IMR-90 (cell line): ENCODE data around the gene CDH26. TPM values are rescaled to one million over a fixed set of nuclear protein-coding genes. Genes with fewer than 3 reads are reported as not detected.

Experiments
- ATAC-seq: fragments of 200-7000 bp; cut with Tn5 transposase; 2 replicates; pipeline ENCODE4 v1.9.1; 2020; ENCODE audit warnings: low read depth, mild to moderate bottlenecking, moderate library complexity
- BruUV-seq: library from RNA; stranded (reverse); fragments of 400-500 nt; replicated peaks from 2 replicates; lab custom pipeline; 2021; lab: Mats Ljungman, UMichigan
- CTCF ChIA-PET: fragments of 300-600 bp; formaldehyde crosslinking; extraction: SDS; loops from one replicate; lab custom pipeline; 2021; ENCODE audit warnings: antibody characterized with exemption; lab: Yijun Ruan, JAX
- POLR2A ChIA-PET: fragments of 300-600 bp; sonication (Branson Sonifier 250); formaldehyde crosslinking; loops from one replicate; lab custom pipeline; 2022; ENCODE audit warnings: antibody characterized with exemption; ENCODE audit not compliant: unreplicated experiment; lab: Charles Lee
- DNase-seq: peaks from one replicate; pipeline ENCODE4 v3.0.0; 2013
- H2AFZ ChIP-seq: replicated peaks from 2 replicates; pipeline ENCODE3; 2013; ENCODE audit warnings: low read length, mild to moderate bottlenecking; ENCODE audit not compliant: poor library complexity
- H2AK5ac ChIP-seq: 2 replicates; pipeline ENCODE4 v1.6.1; 2013; ENCODE audit warnings: low read depth, low read length, inconsistent platforms
- H2AK9ac ChIP-seq: replicated peaks from 2 replicates; pipeline ENCODE3; 2013; ENCODE audit warnings: mild to moderate bottlenecking, low read depth, low read length, moderate library complexity; ENCODE audit not compliant: poor library complexity
- H2BK120ac ChIP-seq: 2 replicates; pipeline ENCODE4 v1.6.1; 2013; ENCODE audit warnings: low read depth, low read length, inconsistent platforms
- H2BK15ac ChIP-seq: 3 replicates; pipeline ENCODE4 v1.6.1; 2013; ENCODE audit warnings: low read depth, low read length, inconsistent platforms
- H2BK20ac ChIP-seq: 2 replicates; pipeline ENCODE4 v1.6.1; 2013; ENCODE audit warnings: low read depth, mild to moderate bottlenecking, inconsistent platforms, low read length, moderate library complexity
- H2BK5ac ChIP-seq: 2 replicates; pipeline ENCODE4 v1.6.1; 2013; ENCODE audit warnings: mild to moderate bottlenecking, low read depth, low read length, inconsistent platforms; ENCODE audit not compliant: poor library complexity, severe bottlenecking
- H3K14ac ChIP-seq: replicated peaks from 2 replicates; pipeline ENCODE4 v1.6.1; 2013; ENCODE audit warnings: low read depth, low read length, inconsistent platforms
- H3K18ac ChIP-seq: 2 replicates; pipeline ENCODE4 v1.6.1; 2013; ENCODE audit warnings: low read depth, low read length, control low read depth
- H3K23ac ChIP-seq: 2 replicates; pipeline ENCODE4 v1.6.1; 2013; ENCODE audit warnings: low read depth, low read length, inconsistent platforms
- H3K27ac ChIP-seq: 2 replicates; pipeline ENCODE4 v1.5.1; 2013; ENCODE audit warnings: mild to moderate bottlenecking, control low read depth, low read length; ENCODE audit not compliant: insufficient read depth
- H3K27me3 ChIP-seq: 2 replicates; pipeline ENCODE4 v1.6.1; 2013; ENCODE audit warnings: low read length; ENCODE audit not compliant: control insufficient read depth, insufficient read depth
- H3K36me3 ChIP-seq: 2 replicates; pipeline ENCODE4 v1.6.1; 2013; ENCODE audit warnings: low read length, mixed read lengths; ENCODE audit not compliant: control insufficient read depth, insufficient read depth
- H3K4ac ChIP-seq: 2 replicates; pipeline ENCODE4 v1.6.1; 2013; ENCODE audit warnings: low read depth, low read length, inconsistent platforms
- H3K4me1 ChIP-seq: 2 replicates; pipeline ENCODE4 v1.6.1; 2013; ENCODE audit warnings: low read length, mixed read lengths; ENCODE audit not compliant: control insufficient read depth, insufficient read depth
- H3K4me2 ChIP-seq: 2 replicates; pipeline ENCODE4 v1.6.1; 2013; ENCODE audit warnings: low read depth, mild to moderate bottlenecking, control low read depth, low read length, moderate library complexity
- H3K4me3 ChIP-seq: 2 replicates; pipeline ENCODE4 v1.5.1; 2013; ENCODE audit warnings: low read depth, mild to moderate bottlenecking, control low read depth, low read length, moderate library complexity; ENCODE audit not compliant: insufficient read depth
- H3K56ac ChIP-seq: 2 replicates; pipeline ENCODE4 v1.6.1; 2013; ENCODE audit warnings: low read length, inconsistent platforms; ENCODE audit not compliant: insufficient read depth; ENCODE audit errors: extremely low read depth
- H3K79me1 ChIP-seq, 2 experiments: 2 replicates each; pipeline ENCODE4 v1.6.1; 2013; ENCODE audit warnings: low read length in 2 of 2, inconsistent platforms in 1 of 2, low read depth in 1 of 2
- H3K9ac ChIP-seq: 2 replicates; pipeline ENCODE4 v1.6.1; 2013; ENCODE audit warnings: low read depth, low read length, control low read depth
- H3K9me1 ChIP-seq: 2 replicates; pipeline ENCODE4 v1.6.1; 2013; ENCODE audit warnings: low read length, inconsistent platforms; ENCODE audit not compliant: insufficient read depth
- H3K9me3 ChIP-seq: 2 replicates; pipeline ENCODE4 v1.6.1; 2013; ENCODE audit warnings: low read length; ENCODE audit not compliant: control insufficient read depth, insufficient read depth
- H4K20me1 ChIP-seq: 2 replicates; pipeline ENCODE4 v1.6.1; 2013; ENCODE audit warnings: low read length, inconsistent platforms; ENCODE audit not compliant: insufficient read depth
- H4K5ac ChIP-seq: 2 replicates; pipeline ENCODE4 v1.6.1; 2013; ENCODE audit warnings: mild to moderate bottlenecking, low read depth, low read length, control low read depth
- H4K8ac ChIP-seq, 2 experiments: 2 replicates each; pipeline ENCODE4 v1.6.1; 2013; ENCODE audit warnings: low read depth in 2 of 2, low read length in 2 of 2, control low read depth in 1 of 2, inconsistent platforms in 1 of 2
- H4K91ac ChIP-seq: 2 replicates; pipeline ENCODE4 v1.6.1; 2013; ENCODE audit warnings: low read depth, low read length, inconsistent platforms; ENCODE audit not compliant: insufficient read depth
- CHD1 ChIP-seq: IDR thresholded peaks from 2 replicates; pipeline ENCODE4 v1.6.1; 2012; ENCODE audit warnings: low read depth, low read length, improper control_type of control experiment
- MAZ ChIP-seq: IDR thresholded peaks from 2 replicates; pipeline ENCODE4 v1.6.1; 2012; ENCODE audit warnings: low read depth, mild to moderate bottlenecking, low read length, improper control_type of control experiment, moderate library complexity, borderline replicate concordance
- NFE2L2 ChIP-seq: fragments of 150-350 bp; IDR thresholded peaks from 2 replicates; pipeline ENCODE4 v1.6.1; 2016; ENCODE audit warnings: low read depth, mild to moderate bottlenecking, low read length
- RAD21 ChIP-seq: IDR thresholded peaks from 2 replicates; pipeline ENCODE4 v1.6.1; 2012; ENCODE audit warnings: low read length, improper control_type of control experiment
- WGBS, 2 experiments: methylation state at CpG; one replicate each; pipeline versions ENCODE4 v1.1.5 to v1.1.7; 2013; ENCODE audit warnings: missing lambda C conversion rate in 2 of 2; ENCODE audit not compliant: insufficient read length in 1 of 2; ENCODE audit errors: extremely low coverage in 2 of 2; 5-methylcytosine and 5-hydroxymethylcytosine counted together
- dilution Hi-C: fragments of 300-500 bp; cut with HindIII; formaldehyde crosslinking; loops from one replicate; pipeline ENCODE4 v1.14.3; 2018; ENCODE audit warnings: low sequenced_read_pairs; ENCODE audit not compliant: unreplicated experiment
- in situ Hi-C: fragments of 300-500 bp; cut with MboI; formaldehyde crosslinking; loops from 3 replicates; pipeline ENCODE4 v1.14.3; 2019; ENCODE audit warnings: low sequenced_read_pairs, inconsistent platforms, mixed read lengths
- intact Hi-C: fragments of 100-400 bp; cut with micrococcal nuclease; formaldehyde crosslinking; loops from 2 replicates; pipeline ENCODE4 v1.10.0; 2022
- polyA plus RNA-seq, 3 experiments: library from polyadenylated mRNA; depleted of rRNA; stranded (reverse); fragments of >200 nt; gene quantifications; 2 replicates each; pipeline ENCODE4 v1.2.3, GENCODE V29; 2012; ENCODE audit warnings: low replicate concordance in 1 of 3
- total RNA-seq: library from RNA; depleted of rRNA; stranded (reverse); fragments of >200 nt; gene quantifications from 2 replicates; pipeline ENCODE4 v1.2.3, GENCODE V29; 2012

The CDH26 gene
- total and polyA plus RNA-seq, 2 of the 4 experiments (the other 2 are of a cell fraction): not detected

GRCh38 chr20:59996108-59996507 lies 37.9 kb downstream of the CDH26 start:
- Histone ChIP-seq H4K8ac (no peak overlapping the region), H3K18ac (no peak overlapping the region), H3K9me3 (no peaks in the 10 kb centered on the region), H2AK5ac (no peak overlapping the region), H3K79me1 (no peaks in the 10 kb centered on the region), H3K4me1 (no peaks in the 10 kb centered on the region), H4K20me1 (no peaks in the 10 kb centered on the region), H3K56ac (no peak overlapping the region), H3K9me1 (no peaks in the 10 kb centered on the region), H2BK15ac (no peak overlapping the region), H2AK9ac (no peak overlapping the region), H2BK120ac (no peak overlapping the region), H3K27ac (no peak overlapping the region), H2BK20ac (no peak overlapping the region), H3K9ac (no peak overlapping the region), H3K4me3 (no peak overlapping the region), H3K36me3 (no peaks in the 10 kb centered on the region), H3K14ac (no peak overlapping the region), H4K91ac (no peak overlapping the region), H2AFZ (no peak overlapping the region), H3K4ac (no peak overlapping the region), H3K23ac (no peak overlapping the region), H2BK5ac (no peak overlapping the region), H3K4me2 (no peak overlapping the region), H3K27me3 (peaks cover 14% of the 10 kb centered on the region; the same call in 1 of the 2 replicates), H4K5ac (no peak overlapping the region)
- TF ChIP-seq CHD1 (no peak), NFE2L2 (no peak), RAD21 (no peak), MAZ (no peak)
- DNase-seq (no peak), ATAC-seq (no peak)
- WGBS, 2 experiments: no CpG with 5 or more reads among the region's 1 CpG
- dilution Hi-C loops (no loop called here), intact Hi-C loops (no loop called here), in situ Hi-C loops (no loop called here)
- ChIA-PET POLR2A (interaction anchor here (0.6 kb wide), 1 partner anchor 37 kb away, joined by 4 read pairs; no protein-coding TSS in a partner anchor), CTCF (no interaction called here)
- BruUV-seq: no TSS peak
